C4-2B (cell line): ENCODE data around the gene DPP3.

Experiments used
- ZFX ChIP-seq: fragments of 450-650 bp; IDR thresholded peaks from 2 replicates; pipeline ENCODE4 v1.6.1; 2017
- TF ChIP-seq, protein P1 (sequence below): fragments of 450-650 bp; conservative IDR thresholded peaks from 2 replicates; pipeline ENCODE4 v1.5.1; 2017; ENCODE audit warnings: mild to moderate bottlenecking

DNA sequence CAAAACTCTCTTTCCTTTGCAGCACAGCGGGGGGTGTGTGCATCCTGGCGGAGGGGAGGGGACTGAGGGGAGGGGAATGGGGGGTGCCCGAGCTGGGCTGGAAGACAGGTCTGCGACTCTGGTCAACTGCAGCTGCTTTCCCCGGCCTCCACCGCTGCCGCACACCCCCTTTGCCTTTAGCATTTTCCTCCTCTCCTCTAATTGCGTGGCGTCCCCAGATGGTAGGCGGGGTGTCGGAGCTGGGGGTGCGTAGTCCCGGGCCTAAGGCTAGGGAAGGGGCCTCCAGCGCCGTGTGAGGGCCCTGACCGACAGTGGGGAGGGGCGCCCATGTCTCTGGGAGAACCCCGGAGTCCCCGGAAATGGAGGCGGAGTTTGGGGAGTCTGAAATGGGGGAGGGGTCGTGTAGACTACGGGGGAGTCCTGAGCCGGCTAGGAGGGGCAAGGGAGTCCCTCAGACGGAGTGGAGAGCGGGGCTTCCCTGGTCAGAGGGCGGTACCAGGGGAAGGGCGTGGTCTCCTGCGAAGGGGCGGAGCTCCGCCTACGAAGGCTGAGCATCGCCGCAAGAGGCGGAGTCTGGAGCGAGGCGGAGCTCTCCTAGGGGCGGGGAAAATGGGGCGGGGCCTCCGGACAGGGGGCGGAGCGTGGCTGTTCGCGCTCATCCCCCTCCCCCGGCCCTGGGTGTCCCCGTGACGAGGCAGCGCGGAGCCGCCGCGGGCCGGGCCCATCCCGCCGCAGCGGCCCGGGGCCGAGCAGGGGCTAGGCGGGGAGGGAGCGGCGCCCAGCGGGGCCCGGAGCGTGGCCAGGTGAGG lies 13.8 kb upstream of the DPP3 start, which contains the start of gene PELI3:
- TF ChIP-seq, protein P1, sequence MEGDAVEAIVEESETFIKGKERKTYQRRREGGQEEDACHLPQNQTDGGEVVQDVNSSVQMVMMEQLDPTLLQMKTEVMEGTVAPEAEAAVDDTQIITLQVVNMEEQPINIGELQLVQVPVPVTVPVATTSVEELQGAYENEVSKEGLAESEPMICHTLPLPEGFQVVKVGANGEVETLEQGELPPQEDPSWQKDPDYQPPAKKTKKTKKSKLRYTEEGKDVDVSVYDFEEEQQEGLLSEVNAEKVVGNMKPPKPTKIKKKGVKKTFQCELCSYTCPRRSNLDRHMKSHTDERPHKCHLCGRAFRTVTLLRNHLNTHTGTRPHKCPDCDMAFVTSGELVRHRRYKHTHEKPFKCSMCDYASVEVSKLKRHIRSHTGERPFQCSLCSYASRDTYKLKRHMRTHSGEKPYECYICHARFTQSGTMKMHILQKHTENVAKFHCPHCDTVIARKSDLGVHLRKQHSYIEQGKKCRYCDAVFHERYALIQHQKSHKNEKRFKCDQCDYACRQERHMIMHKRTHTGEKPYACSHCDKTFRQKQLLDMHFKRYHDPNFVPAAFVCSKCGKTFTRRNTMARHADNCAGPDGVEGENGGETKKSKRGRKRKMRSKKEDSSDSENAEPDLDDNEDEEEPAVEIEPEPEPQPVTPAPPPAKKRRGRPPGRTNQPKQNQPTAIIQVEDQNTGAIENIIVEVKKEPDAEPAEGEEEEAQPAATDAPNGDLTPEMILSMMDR: no peak
- no peak for TF ChIP-seq ZFX
